ENCODE measurements around the gene NPPC. TPM values are rescaled to one million over a fixed set of nuclear protein-coding genes. Genes with fewer than 3 reads are reported as not detected.
"Not testable (repeated sequence)": the region's sequence is repeated elsewhere in the genome, so short reads cannot be mapped to it uniquely, and the experiment has no call there.

NPPC gene
- total RNA-seq, 1 donor: not detected

DNA sequence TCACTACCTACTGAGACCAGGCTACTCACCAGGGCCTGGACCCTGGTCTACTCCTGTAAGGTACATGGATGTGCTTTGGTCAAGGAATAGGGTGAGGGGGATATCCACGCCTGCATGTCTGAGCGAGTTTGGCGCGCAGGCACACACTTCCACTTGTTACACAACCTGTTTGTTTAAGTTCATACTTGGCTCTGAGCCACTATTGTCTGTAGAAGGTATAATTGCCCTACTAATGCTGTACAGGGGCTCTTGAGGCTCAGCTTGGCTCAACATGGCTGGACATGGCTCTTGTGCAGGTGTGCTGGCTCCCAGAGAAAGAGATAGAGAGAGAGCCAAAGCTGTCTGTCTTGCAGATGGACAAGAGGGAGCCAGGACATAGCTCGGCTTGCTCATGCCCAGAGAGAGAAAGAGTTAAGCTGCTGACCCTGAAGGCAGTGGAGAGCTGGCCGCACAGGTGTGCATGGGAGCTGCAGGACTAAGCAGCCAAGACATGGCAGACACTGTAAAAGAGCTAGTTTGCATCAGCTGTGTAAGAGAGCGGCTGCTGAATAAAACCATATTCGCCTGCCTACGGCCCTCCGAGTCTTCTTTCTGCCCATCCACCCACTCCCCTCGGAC is 35.2 kb downstream of the NPPC start:
- no peak for DNase-seq (ENCODE audit: low read depth)
- TF ChIP-seq, protein P1, sequence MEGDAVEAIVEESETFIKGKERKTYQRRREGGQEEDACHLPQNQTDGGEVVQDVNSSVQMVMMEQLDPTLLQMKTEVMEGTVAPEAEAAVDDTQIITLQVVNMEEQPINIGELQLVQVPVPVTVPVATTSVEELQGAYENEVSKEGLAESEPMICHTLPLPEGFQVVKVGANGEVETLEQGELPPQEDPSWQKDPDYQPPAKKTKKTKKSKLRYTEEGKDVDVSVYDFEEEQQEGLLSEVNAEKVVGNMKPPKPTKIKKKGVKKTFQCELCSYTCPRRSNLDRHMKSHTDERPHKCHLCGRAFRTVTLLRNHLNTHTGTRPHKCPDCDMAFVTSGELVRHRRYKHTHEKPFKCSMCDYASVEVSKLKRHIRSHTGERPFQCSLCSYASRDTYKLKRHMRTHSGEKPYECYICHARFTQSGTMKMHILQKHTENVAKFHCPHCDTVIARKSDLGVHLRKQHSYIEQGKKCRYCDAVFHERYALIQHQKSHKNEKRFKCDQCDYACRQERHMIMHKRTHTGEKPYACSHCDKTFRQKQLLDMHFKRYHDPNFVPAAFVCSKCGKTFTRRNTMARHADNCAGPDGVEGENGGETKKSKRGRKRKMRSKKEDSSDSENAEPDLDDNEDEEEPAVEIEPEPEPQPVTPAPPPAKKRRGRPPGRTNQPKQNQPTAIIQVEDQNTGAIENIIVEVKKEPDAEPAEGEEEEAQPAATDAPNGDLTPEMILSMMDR (IDR thresholded peaks at IDR 0.05; ENCODE audit: insufficient read depth, low read length): no peak
- no peak overlapping the region for H3K4me3 ChIP-seq (ENCODE audit: low read depth, low read length)

DNA sequence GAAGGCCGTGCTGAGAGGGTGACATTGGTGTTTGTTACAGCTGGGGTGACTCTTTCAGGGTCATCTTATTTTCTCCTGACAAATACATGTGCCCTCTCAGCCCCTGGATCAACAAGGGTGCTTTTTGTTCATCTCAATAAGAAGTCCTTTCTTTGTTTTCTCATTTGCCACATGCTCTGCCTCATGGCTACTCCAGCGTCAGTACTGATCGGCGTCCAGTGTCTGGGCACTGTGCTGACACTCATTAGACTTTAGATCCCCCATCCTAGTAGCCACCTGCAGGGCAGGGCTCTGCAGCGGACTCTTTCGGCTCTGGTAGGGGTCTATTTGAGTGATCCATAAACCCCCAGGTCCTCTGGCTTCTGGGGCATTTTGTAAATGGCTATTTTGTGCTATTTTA is 38.4 kb downstream of the NPPC start:
- no peak overlapping the region for H3K4me3 ChIP-seq (ENCODE audit: low read depth, low read length)
- TF ChIP-seq, protein P1 (IDR thresholded peaks at IDR 0.05; ENCODE audit: insufficient read depth, low read length): no peak
- DNase-seq (ENCODE audit: low read depth): no peak

DNA sequence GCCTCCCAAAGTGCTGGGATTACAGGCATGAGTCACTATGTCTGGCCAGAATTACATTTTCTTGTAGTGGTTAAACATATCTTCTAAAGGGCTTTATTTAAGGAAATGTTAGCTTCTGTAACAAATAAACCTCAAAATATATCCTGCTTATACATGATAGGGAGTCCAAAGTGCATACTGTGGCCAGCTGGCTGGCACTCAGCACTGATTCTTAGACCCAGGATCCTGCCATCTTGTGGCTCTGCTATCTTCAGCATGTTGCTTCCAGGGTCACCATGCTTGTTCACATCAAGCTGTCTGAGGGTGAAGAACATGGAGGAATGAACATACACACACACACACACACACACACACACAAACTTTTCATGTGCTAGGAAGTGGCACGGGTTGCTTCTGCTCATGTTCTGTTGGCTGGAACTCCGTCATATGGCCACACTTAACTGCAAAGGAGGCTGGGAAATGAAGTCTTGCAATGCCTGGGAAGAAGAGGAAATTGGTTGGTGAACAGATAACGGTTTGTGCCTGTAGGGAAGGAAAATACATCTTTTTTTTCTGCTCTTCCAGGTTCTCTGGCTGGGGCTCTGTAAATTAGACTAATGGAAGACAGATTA is 40.0 kb downstream of the NPPC start:
- TF ChIP-seq, protein P1 (IDR thresholded peaks at IDR 0.05; ENCODE audit: insufficient read depth, low read length): no peak
- DNase-seq (ENCODE audit: low read depth): no peak
- no peak overlapping the region for H3K4me3 ChIP-seq (ENCODE audit: low read depth, low read length)

DNA sequence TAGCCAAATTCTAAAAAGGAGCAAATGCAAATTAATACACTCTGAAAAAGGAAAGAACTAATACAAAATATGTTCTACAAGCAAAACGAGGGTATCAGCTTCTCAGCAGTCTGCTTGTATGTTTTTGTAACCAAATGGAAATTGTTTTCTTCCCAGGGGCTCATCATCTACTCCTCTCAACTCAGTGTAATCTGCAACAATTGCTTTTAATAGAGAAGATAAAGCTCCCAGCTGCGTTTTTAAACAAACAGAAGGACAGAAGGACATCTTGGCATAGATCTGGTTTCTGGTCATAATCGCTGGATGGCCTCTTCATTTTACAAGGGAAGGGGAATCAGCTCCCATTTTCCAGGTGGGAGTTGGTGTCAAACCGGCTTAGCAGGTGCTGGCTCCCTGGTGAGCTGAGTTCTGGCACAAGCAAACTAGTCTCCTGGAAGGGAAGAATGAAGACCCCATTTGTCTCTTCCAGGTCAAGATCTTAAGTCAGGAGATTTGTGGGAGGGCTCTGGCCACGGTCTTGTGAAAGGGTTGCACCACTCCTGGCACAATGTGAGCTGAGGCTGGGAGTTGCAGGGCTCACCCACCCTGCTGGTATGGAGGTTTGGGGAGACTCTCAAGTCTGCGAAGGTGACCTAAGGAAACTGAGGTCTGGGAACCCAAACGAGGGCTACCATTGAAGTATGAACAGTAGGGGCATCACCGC is 41.6 kb downstream of the NPPC start:
- TF ChIP-seq, protein P1 (IDR thresholded peaks at IDR 0.05; ENCODE audit: insufficient read depth, low read length): no peak
- no peak for DNase-seq (ENCODE audit: low read depth)
- no peak overlapping the region for H3K4me3 ChIP-seq (ENCODE audit: low read depth, low read length)

DNA sequence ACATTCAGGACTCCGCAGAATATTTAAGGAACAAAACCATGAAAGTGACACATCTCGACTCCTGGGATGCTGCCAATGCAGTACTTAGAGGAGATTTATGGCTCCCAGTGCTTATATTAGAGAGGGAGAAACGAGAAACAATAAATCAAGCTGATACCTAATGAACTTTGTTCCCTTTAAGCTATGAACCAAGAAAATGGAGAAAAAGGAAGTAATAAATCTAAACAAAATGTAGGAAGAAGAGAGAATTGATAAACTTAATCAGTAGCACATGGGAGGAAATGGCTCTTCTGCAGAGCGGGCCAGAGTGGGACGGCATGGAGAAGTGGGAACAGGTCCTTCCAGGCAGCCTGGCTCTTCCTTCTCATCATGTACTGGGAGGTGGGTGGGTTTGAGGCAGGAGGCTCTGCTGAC is 42.7 kb downstream of the NPPC start:
- peak; percentile 23 for DNase-seq (ENCODE audit: low read depth)
- TF ChIP-seq, protein P1 (IDR thresholded peaks at IDR 0.05; ENCODE audit: insufficient read depth, low read length): no peak
- H3K4me3 ChIP-seq (ENCODE audit: low read depth, low read length): no peak overlapping the region

DNA sequence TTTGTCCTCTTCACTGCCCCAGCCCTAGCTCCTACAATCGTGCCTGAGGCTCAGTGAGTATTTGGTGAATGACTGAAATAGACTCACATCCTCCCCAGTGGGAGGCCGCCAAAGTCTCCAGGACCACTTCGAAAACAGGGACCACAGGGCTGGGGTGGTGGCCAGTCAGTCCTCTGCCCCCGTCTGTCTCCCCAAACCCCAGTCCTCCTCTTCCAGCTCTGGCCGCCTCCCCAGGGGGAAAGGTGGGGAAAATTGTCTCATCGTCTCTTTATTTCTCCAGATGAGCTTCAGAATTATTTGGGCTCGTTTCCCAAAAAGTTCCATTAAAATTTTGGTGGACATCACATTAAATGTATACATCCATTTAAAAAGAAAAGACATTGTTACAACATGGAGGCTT is 43.5 kb downstream of the NPPC start:
- TF ChIP-seq, protein P1 (IDR thresholded peaks at IDR 0.05; ENCODE audit: insufficient read depth, low read length): no peak
- no peak for DNase-seq (ENCODE audit: low read depth)
- H3K4me3 ChIP-seq (ENCODE audit: low read depth, low read length): no peak overlapping the region

DNA sequence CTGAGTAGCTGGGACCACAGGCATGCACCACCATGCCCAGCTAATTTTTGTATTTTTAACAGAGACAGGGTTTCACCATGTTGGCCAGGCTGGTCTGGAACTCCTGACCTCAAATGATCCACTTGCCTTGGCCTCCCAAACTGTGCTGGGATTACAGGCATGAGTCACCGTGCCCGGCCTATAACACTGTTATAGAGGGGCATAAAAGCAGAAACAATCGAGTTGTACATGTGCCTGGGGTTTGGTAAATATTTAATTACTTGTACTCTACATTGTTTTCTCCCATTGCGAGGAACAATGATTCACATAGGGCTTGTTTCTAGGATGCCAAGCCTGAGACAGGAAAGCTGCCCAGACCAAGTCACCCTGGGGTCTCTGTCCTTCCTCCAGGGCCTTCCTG is 45.8 kb downstream of the NPPC start:
- DNase-seq (ENCODE audit: low read depth); H3K4me3 ChIP-seq (ENCODE audit: low read depth, low read length): not testable (repeated sequence)
